ENCODE measurements around the gene NCK2.

Gene NCK2

GRCh38 chr2:105924271-105924670, 179.6 kb downstream of the NCK2 start:
- no peak for DNase-seq (ENCODE audit: low spot score)
- in situ Hi-C loops (cut with MboI; ENCODE audit: low pct_unique_long_range_greater_than_20kb, low sequenced_read_pairs, unreplicated experiment): no loop called here
- TF ChIP-seq CTCF (IDR thresholded peaks at IDR 0.05; ENCODE audit: extremely low read depth, insufficient read depth, missing control alignments): no peak

DNA sequence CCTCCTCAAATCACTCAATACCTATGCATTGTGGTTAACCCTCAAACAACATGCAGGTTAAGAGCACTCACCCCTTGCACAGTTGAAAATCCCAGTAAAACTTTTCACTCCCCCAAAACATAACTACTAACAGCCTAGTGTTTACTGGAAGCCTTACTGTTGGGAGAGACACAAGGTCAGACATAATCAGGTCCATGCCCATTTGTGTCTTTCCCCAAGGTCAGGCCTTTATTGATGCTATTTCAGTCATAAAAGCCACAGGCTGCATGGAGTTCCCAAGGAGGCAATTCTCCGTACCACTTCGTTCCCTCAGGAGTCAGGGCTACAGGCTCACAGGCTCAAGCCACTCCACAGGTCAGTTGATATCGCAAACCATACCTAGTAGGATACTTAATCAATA, 180.2 kb downstream of the NCK2 start:
- in situ Hi-C loops (cut with MboI; ENCODE audit: low pct_unique_long_range_greater_than_20kb, low sequenced_read_pairs, unreplicated experiment): no loop called here
- DNase-seq (ENCODE audit: low spot score): no peak
- TF ChIP-seq CTCF (IDR thresholded peaks at IDR 0.05; ENCODE audit: extremely low read depth, insufficient read depth, missing control alignments): no peak

GRCh38 chr2:105925390-105925789, 180.7 kb downstream of the NCK2 start:
- DNase-seq (ENCODE audit: low spot score): no peak
- no peak for TF ChIP-seq CTCF (IDR thresholded peaks at IDR 0.05; ENCODE audit: extremely low read depth, insufficient read depth, missing control alignments)
- in situ Hi-C loops (cut with MboI; ENCODE audit: low pct_unique_long_range_greater_than_20kb, low sequenced_read_pairs, unreplicated experiment): no loop called here

DNA sequence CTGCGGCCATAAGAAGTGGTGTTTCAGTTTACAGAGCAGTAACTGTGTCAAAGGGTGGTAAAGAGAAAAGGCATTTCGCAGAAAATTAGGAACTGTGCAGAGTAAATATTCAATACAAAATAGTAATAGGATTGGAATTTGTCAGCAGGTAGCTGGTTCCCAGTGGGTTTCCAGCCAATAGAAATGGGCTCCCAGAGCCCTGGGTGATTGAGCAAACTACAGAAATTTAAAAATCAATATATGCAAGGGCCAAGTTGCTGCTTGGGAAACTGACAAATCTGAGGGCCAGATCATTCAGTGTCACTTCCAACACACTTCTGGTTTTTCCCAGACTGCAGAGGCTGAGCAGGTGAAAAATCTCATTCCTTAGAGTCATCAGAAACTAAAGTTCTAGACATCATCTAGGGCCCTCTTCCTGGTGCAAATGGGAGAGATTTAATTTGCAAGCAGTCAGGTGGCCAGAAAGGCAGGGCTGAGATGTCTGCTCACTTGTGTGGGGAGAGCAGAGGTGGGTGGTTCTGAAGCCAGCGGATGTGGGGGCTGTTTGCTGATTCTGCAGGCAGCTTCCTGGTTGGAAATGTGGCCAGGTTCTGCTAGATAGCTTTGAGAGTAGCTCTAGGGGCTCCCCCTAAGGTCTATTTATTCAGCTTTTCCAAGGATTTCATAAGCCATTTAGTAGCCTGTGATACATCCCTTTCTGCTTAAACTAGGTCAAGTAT, 182.4 kb downstream of the NCK2 start:
- in situ Hi-C loops (cut with MboI; ENCODE audit: low pct_unique_long_range_greater_than_20kb, low sequenced_read_pairs, unreplicated experiment): no loop called here
- no peak for TF ChIP-seq CTCF (IDR thresholded peaks at IDR 0.05; ENCODE audit: extremely low read depth, insufficient read depth, missing control alignments)
- no peak for DNase-seq (ENCODE audit: low spot score)

DNA sequence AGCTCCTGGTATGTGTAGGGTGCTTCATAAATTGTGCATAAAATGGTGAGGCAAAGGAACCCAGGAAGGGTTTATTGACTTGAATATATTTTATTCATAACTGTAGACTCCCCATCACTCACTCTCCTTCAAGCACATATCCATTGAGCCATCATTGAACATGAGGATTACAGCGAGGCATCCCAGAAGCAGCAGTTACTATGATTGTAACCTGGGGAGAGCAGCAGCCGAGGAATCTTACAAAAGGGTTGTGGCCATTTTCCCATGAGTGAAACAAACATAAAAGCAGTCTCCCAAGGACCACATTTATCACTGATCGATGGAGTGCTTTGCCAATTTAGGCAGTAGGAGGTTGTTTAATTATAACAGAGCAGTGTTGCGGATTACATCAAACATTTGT, 183.4 kb downstream of the NCK2 start:
- no peak for DNase-seq (ENCODE audit: low spot score)
- no peak for TF ChIP-seq CTCF (IDR thresholded peaks at IDR 0.05; ENCODE audit: extremely low read depth, insufficient read depth, missing control alignments)
- in situ Hi-C loops (cut with MboI; ENCODE audit: low pct_unique_long_range_greater_than_20kb, low sequenced_read_pairs, unreplicated experiment): no loop called here

GRCh38 chr2:105928563-105928962, 183.9 kb downstream of the NCK2 start:
- in situ Hi-C loops (cut with MboI; ENCODE audit: low pct_unique_long_range_greater_than_20kb, low sequenced_read_pairs, unreplicated experiment): no loop called here
- DNase-seq (ENCODE audit: low spot score): no peak
- TF ChIP-seq CTCF (IDR thresholded peaks at IDR 0.05; ENCODE audit: extremely low read depth, insufficient read depth, missing control alignments): no peak
